ENCODE measurements around the gene ANAPC16.

Gene ANAPC16

DNA sequence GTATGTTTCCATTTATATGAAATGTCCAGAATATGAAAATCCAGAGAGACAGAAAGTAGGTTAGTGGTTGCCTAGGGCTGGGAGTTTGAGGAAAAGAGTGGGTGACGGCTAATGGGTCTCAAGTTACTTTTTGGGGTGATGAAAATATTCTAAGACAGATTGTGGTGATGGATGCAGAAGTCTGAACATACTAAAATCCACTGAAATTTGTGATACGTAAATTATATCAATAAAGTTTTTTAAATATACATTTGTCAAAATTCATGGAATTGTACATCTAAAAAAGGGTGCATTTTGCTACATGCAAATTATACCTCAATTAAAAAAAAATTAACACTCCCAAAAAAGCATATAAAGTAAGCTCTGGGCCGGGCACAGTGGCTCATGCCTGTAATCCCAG lies 67.3 kb downstream of the ANAPC16 start:
- CTCF ChIA-PET: interaction anchor here (0.9 to 2.6 kb wide), 4 partner anchors 8 to 53 kb away, joined by 3 to 10 read pairs (median 4); no protein-coding TSS in a partner anchor
- TF ChIP-seq, protein P1, sequence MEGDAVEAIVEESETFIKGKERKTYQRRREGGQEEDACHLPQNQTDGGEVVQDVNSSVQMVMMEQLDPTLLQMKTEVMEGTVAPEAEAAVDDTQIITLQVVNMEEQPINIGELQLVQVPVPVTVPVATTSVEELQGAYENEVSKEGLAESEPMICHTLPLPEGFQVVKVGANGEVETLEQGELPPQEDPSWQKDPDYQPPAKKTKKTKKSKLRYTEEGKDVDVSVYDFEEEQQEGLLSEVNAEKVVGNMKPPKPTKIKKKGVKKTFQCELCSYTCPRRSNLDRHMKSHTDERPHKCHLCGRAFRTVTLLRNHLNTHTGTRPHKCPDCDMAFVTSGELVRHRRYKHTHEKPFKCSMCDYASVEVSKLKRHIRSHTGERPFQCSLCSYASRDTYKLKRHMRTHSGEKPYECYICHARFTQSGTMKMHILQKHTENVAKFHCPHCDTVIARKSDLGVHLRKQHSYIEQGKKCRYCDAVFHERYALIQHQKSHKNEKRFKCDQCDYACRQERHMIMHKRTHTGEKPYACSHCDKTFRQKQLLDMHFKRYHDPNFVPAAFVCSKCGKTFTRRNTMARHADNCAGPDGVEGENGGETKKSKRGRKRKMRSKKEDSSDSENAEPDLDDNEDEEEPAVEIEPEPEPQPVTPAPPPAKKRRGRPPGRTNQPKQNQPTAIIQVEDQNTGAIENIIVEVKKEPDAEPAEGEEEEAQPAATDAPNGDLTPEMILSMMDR (IDR thresholded peaks at IDR 0.05; ENCODE audit: insufficient read depth, low read length, missing control alignments): no peak
- POLR2A ChIA-PET: interaction anchor here (2.4 kb wide), 1 partner anchor 9 kb away, joined by 11 read pairs; the partner anchor contains the start of gene DDIT4
- no peak for DNase-seq (ENCODE audit: low read depth, low spot score)
- H3K4me3 ChIP-seq (ENCODE audit: low read depth, low read length): no peak overlapping the region
